WTC11 (cell line): ENCODE results near the gene REEP1. TPM values are rescaled to one million over a fixed set of nuclear protein-coding genes. Genes with fewer than 3 reads are reported as not detected.
A peak's percentile ranks its signal among the peaks of the same experiment; 100 is the strongest.

Experiments
- ATAC-seq: fragments of 200-7000 bp; cut with Tn5 transposase; 2 replicates; pipeline ENCODE4 v1.10.0; 2021; ENCODE audit warnings: mild to moderate bottlenecking, moderate library complexity
- CTCF ChIA-PET: fragments of 300-600 bp; sonication (Branson Sonifier 250); formaldehyde crosslinking; loops from one replicate; lab custom pipeline; 2021; ENCODE audit warnings: antibody characterized with exemption; lab: Charles Lee
- POLR2A ChIA-PET: fragments of 350-600 bp; sonication (Branson Sonifier 250); formaldehyde crosslinking; loops from one replicate; lab custom pipeline; 2021; ENCODE audit warnings: antibody characterized with exemption; lab: Charles Lee
- DNase-seq: peaks from one replicate; pipeline ENCODE4 v3.0.0; 2021; ENCODE audit warnings: low spot score
- H3K27ac Mint-ChIP-seq: 2 replicates; pipeline ENCODE4 v1.8.0; 2021; ENCODE audit warnings: mixed read lengths
- H3K27me3 Mint-ChIP-seq: 2 replicates; pipeline ENCODE4 v1.8.0; 2021; ENCODE audit warnings: low read depth, mild to moderate bottlenecking, moderate library complexity, mixed read lengths
- H3K36me3 Mint-ChIP-seq: 2 replicates; pipeline ENCODE4 v1.8.0; 2021; ENCODE audit warnings: mixed read lengths
- H3K4me1 Mint-ChIP-seq: 2 replicates; pipeline ENCODE4 v1.8.0; 2022; ENCODE audit warnings: mixed read lengths
- H3K4me3 Mint-ChIP-seq: 2 replicates; pipeline ENCODE4 v1.8.0; 2021; ENCODE audit warnings: mild to moderate bottlenecking, moderate library complexity, mixed read lengths
- H3K9me3 Mint-ChIP-seq: 2 replicates; pipeline ENCODE4 v1.8.0; 2021; ENCODE audit warnings: mixed read lengths
- ATF3 ChIP-seq: sonication (generic); formaldehyde crosslinking; conservative IDR thresholded peaks from 2 replicates; pipeline ENCODE4 v1.8.1; 2022; ENCODE audit warnings: mild to moderate bottlenecking, missing genetic modification reagents
- CBFB ChIP-seq: sonication (generic); formaldehyde crosslinking; IDR thresholded peaks from 2 replicates; pipeline ENCODE4 v1.8.1; 2022; ENCODE audit warnings: mild to moderate bottlenecking, low read depth, missing genetic modification reagents
- ESRRA ChIP-seq: sonication (generic); formaldehyde crosslinking; IDR thresholded peaks from 2 replicates; pipeline ENCODE4 v1.8.1; 2022; ENCODE audit warnings: mild to moderate bottlenecking, missing genetic modification reagents, borderline replicate concordance
- ETV6 ChIP-seq: sonication (generic); formaldehyde crosslinking; IDR thresholded peaks from 2 replicates; pipeline ENCODE4 v1.8.1; 2022; ENCODE audit warnings: mild to moderate bottlenecking, missing genetic modification reagents
- FOXK1 ChIP-seq: sonication (generic); formaldehyde crosslinking; IDR thresholded peaks from 2 replicates; pipeline ENCODE4 v1.8.0; 2022; ENCODE audit warnings: mild to moderate bottlenecking, moderate library complexity, missing genetic modification reagents
- GRHL2 ChIP-seq: fragments of 250-450 bp; sonication (Bioruptor Pico); IDR thresholded peaks from 2 replicates; pipeline ENCODE4 v1.8.0; 2022; ENCODE audit warnings: mild to moderate bottlenecking, moderate library complexity; ENCODE audit not compliant: insufficient replicate concordance, severe bottlenecking
- GTF2I ChIP-seq: fragments of 250-450 bp; sonication (Bioruptor Pico); conservative IDR thresholded peaks from 2 replicates; pipeline ENCODE4 v1.4.0; 2021; ENCODE audit warnings: mild to moderate bottlenecking
- KAT7 ChIP-seq: sonication (generic); formaldehyde crosslinking; IDR thresholded peaks from 2 replicates; pipeline ENCODE4 v1.8.1; 2023; ENCODE audit warnings: missing genetic modification reagents, mild to moderate bottlenecking, borderline replicate concordance
- MXD4 ChIP-seq: fragments of 250-450 bp; sonication (Bioruptor Pico); IDR thresholded peaks from 2 replicates; pipeline ENCODE4 v1.8.0; 2021; ENCODE audit warnings: mild to moderate bottlenecking, moderate library complexity, borderline replicate concordance
- NFE2L1 ChIP-seq: sonication (generic); formaldehyde crosslinking; IDR thresholded peaks from 2 replicates; pipeline ENCODE4 v1.8.1; 2023; ENCODE audit warnings: missing genetic modification reagents
- PRDM15 ChIP-seq: sonication (generic); formaldehyde crosslinking; IDR thresholded peaks from 2 replicates; pipeline ENCODE4 v1.8.0; 2022; ENCODE audit warnings: missing genetic modification reagents
- SMAD4 ChIP-seq: sonication (generic); formaldehyde crosslinking; IDR thresholded peaks from 2 replicates; pipeline ENCODE4 v1.8.0; 2022; ENCODE audit warnings: mild to moderate bottlenecking, missing genetic modification reagents
- USF1 ChIP-seq: sonication (generic); formaldehyde crosslinking; IDR thresholded peaks from 2 replicates; pipeline ENCODE4 v1.8.0; 2022; ENCODE audit warnings: mild to moderate bottlenecking, missing genetic modification reagents
- ZNF232 ChIP-seq: sonication (generic); formaldehyde crosslinking; IDR thresholded peaks from 2 replicates; pipeline ENCODE4 v1.8.0; 2022; ENCODE audit warnings: mild to moderate bottlenecking, missing genetic modification reagents
- ZNF416 ChIP-seq: fragments of 250-450 bp; sonication (Bioruptor Pico); IDR thresholded peaks from 2 replicates; pipeline ENCODE4 v1.9.0; 2021; ENCODE audit warnings: mild to moderate bottlenecking, inconsistent platforms
- ZNF423 ChIP-seq: fragments of 250-450 bp; sonication (Bioruptor Pico); IDR thresholded peaks from 2 replicates; pipeline ENCODE4 v2.1.2; 2022; ENCODE audit warnings: mild to moderate bottlenecking, moderate library complexity
- total RNA-seq: library from RNA; stranded (reverse); gene quantifications from 3 replicates; pipeline ENCODE4 v1.2.3, GENCODE V29; 2021
- TF ChIP-seq, protein P1 (sequence below): fragments of 200-600 bp; IDR thresholded peaks from 2 replicates; pipeline ENCODE4 v1.8.0; 2022; ENCODE audit warnings: antibody characterized with exemption
- TF ChIP-seq, protein P2 (sequence below): fragments of 250-450 bp; sonication (Bioruptor Pico); IDR thresholded peaks from 2 replicates; pipeline ENCODE4 v1.9.0; 2021; ENCODE audit warnings: mild to moderate bottlenecking
- TF ChIP-seq, protein P3 (sequence below): sonication (generic); formaldehyde crosslinking; IDR thresholded peaks from 2 replicates; pipeline ENCODE4 v1.8.1; 2023; ENCODE audit warnings: mild to moderate bottlenecking, missing genetic modification reagents, borderline replicate concordance

Gene REEP1
- total RNA-seq, 1 experiment from 2014 or later: 1.9 TPM

- no peaks in the 10 kb centered on the region for H3K9me3 Mint-ChIP-seq
- no peak overlapping the region; the same call in 1 of the 2 replicates for H3K4me3 Mint-ChIP-seq
- no peaks in the 10 kb centered on the region for H3K36me3 Mint-ChIP-seq
- H3K4me1 Mint-ChIP-seq: peaks cover 35% of the 10 kb centered on the region
- no peak for TF ChIP-seq GRHL2 (CRISPR knock-in tag)
- TF ChIP-seq ZNF416 (CRISPR knock-in tag): no peak
- ChIA-PET POLR2A (no interaction called here), CTCF (interaction anchor here (1.5 kb wide), 1 partner anchor 34 kb away, joined by 6 read pairs; no protein-coding TSS in a partner anchor)
- no peaks in the 10 kb centered on the region for H3K27me3 Mint-ChIP-seq
- H3K27ac Mint-ChIP-seq: no peak overlapping the region
- DNase-seq: no peak
- ATAC-seq: peak; percentile 69
Observed at GRCh38 chr2:86254576-86255538, 82.6 kb downstream of the REEP1 start.

DNA sequence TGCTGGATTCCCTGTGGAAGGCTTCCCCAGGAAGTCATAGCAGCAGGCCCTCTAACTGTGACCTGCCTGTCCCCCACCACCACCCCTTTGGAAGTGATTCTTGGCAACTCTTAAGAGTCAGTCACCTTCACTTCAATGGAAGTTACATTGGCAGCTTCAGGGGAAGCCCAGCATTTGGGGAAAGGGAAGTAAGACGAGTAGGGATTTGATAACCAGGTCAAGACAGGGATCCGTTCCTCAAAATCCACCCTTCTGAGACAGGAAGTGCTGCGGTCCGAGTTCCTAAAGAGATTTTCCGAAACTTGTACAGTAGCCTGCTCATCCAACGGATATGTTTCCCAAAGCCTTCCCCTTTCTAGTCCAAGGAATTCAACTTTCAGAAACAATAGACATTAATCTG, 84.0 kb downstream of the REEP1 start:
- DNase-seq (no peak), ATAC-seq (no peak)
- Mint-ChIP-seq H3K27ac (peak overlapping the region; percentile 78; the same call in 1 of the 2 replicates), H3K4me3 (no peak overlapping the region), H3K9me3 (no peaks in the 10 kb centered on the region), H3K36me3 (no peaks in the 10 kb centered on the region), H3K27me3 (no peaks in the 10 kb centered on the region), H3K4me1 (peaks cover 41% of the 10 kb centered on the region)
- CTCF ChIA-PET: no interaction called here
- POLR2A ChIA-PET: no interaction called here
- TF ChIP-seq, protein P1, sequence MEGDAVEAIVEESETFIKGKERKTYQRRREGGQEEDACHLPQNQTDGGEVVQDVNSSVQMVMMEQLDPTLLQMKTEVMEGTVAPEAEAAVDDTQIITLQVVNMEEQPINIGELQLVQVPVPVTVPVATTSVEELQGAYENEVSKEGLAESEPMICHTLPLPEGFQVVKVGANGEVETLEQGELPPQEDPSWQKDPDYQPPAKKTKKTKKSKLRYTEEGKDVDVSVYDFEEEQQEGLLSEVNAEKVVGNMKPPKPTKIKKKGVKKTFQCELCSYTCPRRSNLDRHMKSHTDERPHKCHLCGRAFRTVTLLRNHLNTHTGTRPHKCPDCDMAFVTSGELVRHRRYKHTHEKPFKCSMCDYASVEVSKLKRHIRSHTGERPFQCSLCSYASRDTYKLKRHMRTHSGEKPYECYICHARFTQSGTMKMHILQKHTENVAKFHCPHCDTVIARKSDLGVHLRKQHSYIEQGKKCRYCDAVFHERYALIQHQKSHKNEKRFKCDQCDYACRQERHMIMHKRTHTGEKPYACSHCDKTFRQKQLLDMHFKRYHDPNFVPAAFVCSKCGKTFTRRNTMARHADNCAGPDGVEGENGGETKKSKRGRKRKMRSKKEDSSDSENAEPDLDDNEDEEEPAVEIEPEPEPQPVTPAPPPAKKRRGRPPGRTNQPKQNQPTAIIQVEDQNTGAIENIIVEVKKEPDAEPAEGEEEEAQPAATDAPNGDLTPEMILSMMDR: no peak
- TF ChIP-seq ESRRA (CRISPR knock-in tag) (no peak), SMAD4 (CRISPR knock-in tag) (no peak), FOXK1 (CRISPR knock-in tag) (no peak), ATF3 (no peak), GTF2I (no peak), PRDM15 (CRISPR knock-in tag) (no peak), KAT7 (CRISPR knock-in tag) (no peak), ZNF232 (CRISPR knock-in tag) (no peak), NFE2L1 (CRISPR knock-in tag) (no peak), ZNF423 (CRISPR knock-in tag) (no peak), USF1 (CRISPR knock-in tag) (no peak), ETV6 (no peak), CBFB (CRISPR knock-in tag) (no peak), MXD4 (CRISPR knock-in tag) (no peak)
- TF ChIP-seq, protein P2, sequence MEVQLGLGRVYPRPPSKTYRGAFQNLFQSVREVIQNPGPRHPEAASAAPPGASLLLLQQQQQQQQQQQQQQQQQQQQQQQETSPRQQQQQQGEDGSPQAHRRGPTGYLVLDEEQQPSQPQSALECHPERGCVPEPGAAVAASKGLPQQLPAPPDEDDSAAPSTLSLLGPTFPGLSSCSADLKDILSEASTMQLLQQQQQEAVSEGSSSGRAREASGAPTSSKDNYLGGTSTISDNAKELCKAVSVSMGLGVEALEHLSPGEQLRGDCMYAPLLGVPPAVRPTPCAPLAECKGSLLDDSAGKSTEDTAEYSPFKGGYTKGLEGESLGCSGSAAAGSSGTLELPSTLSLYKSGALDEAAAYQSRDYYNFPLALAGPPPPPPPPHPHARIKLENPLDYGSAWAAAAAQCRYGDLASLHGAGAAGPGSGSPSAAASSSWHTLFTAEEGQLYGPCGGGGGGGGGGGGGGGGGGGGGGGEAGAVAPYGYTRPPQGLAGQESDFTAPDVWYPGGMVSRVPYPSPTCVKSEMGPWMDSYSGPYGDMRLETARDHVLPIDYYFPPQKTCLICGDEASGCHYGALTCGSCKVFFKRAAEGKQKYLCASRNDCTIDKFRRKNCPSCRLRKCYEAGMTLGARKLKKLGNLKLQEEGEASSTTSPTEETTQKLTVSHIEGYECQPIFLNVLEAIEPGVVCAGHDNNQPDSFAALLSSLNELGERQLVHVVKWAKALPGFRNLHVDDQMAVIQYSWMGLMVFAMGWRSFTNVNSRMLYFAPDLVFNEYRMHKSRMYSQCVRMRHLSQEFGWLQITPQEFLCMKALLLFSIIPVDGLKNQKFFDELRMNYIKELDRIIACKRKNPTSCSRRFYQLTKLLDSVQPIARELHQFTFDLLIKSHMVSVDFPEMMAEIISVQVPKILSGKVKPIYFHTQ (CRISPR knock-in tag): no peak
- TF ChIP-seq, protein P3, sequence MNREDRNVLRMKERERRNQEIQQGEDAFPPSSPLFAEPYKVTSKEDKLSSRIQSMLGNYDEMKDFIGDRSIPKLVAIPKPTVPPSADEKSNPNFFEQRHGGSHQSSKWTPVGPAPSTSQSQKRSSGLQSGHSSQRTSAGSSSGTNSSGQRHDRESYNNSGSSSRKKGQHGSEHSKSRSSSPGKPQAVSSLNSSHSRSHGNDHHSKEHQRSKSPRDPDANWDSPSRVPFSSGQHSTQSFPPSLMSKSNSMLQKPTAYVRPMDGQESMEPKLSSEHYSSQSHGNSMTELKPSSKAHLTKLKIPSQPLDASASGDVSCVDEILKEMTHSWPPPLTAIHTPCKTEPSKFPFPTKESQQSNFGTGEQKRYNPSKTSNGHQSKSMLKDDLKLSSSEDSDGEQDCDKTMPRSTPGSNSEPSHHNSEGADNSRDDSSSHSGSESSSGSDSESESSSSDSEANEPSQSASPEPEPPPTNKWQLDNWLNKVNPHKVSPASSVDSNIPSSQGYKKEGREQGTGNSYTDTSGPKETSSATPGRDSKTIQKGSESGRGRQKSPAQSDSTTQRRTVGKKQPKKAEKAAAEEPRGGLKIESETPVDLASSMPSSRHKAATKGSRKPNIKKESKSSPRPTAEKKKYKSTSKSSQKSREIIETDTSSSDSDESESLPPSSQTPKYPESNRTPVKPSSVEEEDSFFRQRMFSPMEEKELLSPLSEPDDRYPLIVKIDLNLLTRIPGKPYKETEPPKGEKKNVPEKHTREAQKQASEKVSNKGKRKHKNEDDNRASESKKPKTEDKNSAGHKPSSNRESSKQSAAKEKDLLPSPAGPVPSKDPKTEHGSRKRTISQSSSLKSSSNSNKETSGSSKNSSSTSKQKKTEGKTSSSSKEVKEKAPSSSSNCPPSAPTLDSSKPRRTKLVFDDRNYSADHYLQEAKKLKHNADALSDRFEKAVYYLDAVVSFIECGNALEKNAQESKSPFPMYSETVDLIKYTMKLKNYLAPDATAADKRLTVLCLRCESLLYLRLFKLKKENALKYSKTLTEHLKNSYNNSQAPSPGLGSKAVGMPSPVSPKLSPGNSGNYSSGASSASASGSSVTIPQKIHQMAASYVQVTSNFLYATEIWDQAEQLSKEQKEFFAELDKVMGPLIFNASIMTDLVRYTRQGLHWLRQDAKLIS (CRISPR knock-in tag): no peak
